Naive B cell (primary cell): ENCODE data around the gene CHST15. TPM values are rescaled to one million over a fixed set of nuclear protein-coding genes. Genes with fewer than 3 reads are reported as not detected.
A peak's percentile ranks its signal among the peaks of the same experiment; 100 is the strongest.
"Not testable (repeated sequence)": the region's sequence is repeated elsewhere in the genome, so short reads cannot be mapped to it uniquely, and the experiment has no call there.

Experiments
- ATAC-seq, 2 donors: fragments of 150-1000 bp; cut with Tn5 transposase; 2 replicates each; pipeline ENCODE4 v1.10.0; 2021; ENCODE audit warnings: low read depth in 2 of 2, mild to moderate bottlenecking in 2 of 2, moderate library complexity in 2 of 2
- DNase-seq: peaks from one replicate; pipeline ENCODE4 v3.0.0; 2022
- H3K27ac Mint-ChIP-seq, 6 donors: one replicate each; pipeline ENCODE4 v1.8.0; 2020 to 2022; ENCODE audit warnings: mild to moderate bottlenecking in 6 of 6, mixed read lengths in 6 of 6, moderate library complexity in 5 of 6, inconsistent platforms in 2 of 6
- H3K27me3 Mint-ChIP-seq, 3 donors: one replicate each; pipeline ENCODE4 v1.8.0; 2021 to 2022; ENCODE audit warnings: mixed read lengths in 3 of 3, mild to moderate bottlenecking in 1 of 3
- H3K36me3 Mint-ChIP-seq, 2 donors: one replicate each; pipeline ENCODE4 v1.8.0; 2020 to 2022; ENCODE audit warnings: mixed read lengths in 2 of 2, inconsistent platforms in 1 of 2, mild to moderate bottlenecking in 1 of 2
- H3K4me1 Mint-ChIP-seq, 3 donors: one replicate each; pipeline ENCODE4 v1.8.0; 2020 to 2022; ENCODE audit warnings: mixed read lengths in 3 of 3, inconsistent platforms in 1 of 3, mild to moderate bottlenecking in 1 of 3, moderate library complexity in 1 of 3
- H3K4me3 Mint-ChIP-seq, 8 donors: one replicate each; pipeline ENCODE4 v1.8.0; 2020 to 2022; ENCODE audit warnings: mild to moderate bottlenecking in 8 of 8, mixed read lengths in 8 of 8, moderate library complexity in 8 of 8, inconsistent platforms in 2 of 8
- H3K9me3 Mint-ChIP-seq, 7 donors: one replicate each; pipeline ENCODE4 v1.8.0; 2020 to 2022; ENCODE audit warnings: mixed read lengths in 7 of 7, mild to moderate bottlenecking in 5 of 7, inconsistent platforms in 2 of 7, moderate library complexity in 1 of 7
- polyA plus RNA-seq, 6 donors: library from polyadenylated mRNA; unstranded; fragments of 300-500 nt; fragmentation: Illumina TruSeq; gene quantifications; one replicate each; pipeline ENCODE4 v1.2.3, GENCODE V29; 2021; ENCODE audit warnings: low read depth in 6 of 6

Gene CHST15
- polyA plus RNA-seq, 6 donors from 2014 or later: 13.4 to 19.5 (median 17.0) TPM

DNA sequence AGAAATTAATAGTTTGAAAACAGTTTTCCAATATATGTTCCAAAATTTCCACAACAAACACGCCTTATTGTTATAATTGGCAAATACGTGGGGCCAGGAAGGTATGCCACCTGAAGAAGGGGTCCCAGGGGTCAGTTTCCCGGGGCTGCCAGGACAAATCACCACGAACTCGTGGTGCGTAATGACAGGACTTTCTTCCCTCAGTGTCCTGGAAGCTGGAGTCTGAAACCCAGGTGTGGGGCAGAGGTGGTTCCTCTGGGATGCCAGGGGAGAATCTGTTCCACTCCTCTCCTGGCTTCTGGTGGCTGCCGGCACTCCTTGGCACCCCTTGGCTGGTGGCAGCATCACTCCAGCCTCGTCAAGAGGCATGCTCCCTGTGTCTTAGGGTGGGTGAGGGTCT, 56.7 kb downstream of the CHST15 start:
- Mint-ChIP-seq H3K27ac (peak overlapping the region; percentile 98 to 100 (median 99)), H3K4me3 (peak overlapping the region in 2 of 8 donors; percentile 40 to 88), H3K27me3 (no peaks in the 10 kb centered on the region), H3K36me3 (peaks cover 0 to 6% of the 10 kb centered on the region in 2 donors), H3K4me1 (peaks cover 22 to 35% (median 23%) of the 10 kb centered on the region in 3 donors), H3K9me3 (peaks cover 0 to 2% (median 0%) of the 10 kb centered on the region in 7 donors)
- ATAC-seq (no peak), DNase-seq (no peak)

DNA sequence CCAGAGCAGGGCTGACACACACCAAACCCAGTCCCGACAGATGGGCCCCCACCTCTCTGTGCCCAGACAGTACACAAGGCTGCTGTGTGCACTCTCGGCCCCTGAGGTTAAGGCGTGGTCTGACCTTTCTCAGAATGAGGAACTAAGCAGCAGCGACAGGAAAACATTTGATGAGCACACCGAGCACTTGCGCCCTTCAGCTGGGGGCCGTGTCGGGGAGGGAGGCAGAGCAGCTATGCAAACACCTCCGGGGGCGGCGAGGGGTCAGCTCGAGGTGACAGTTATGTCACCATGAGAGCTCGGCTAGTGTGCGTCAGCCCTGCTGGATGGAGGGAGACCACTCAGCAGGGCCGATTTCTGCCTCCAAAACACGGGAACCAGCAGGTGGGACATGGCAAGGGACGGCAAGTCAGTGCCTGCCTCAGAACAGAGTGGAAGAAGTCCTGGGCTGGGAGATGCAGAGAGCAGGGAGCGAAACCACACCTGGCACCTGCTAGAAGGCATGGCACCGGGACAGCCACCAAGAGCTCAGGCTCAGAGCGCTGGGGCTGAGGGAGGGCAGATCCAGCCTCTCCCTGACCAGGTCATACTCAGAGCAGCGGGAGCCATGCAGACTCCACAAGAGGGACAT, 57.4 kb downstream of the CHST15 start:
- Mint-ChIP-seq H3K9me3 (peaks cover 0 to 2% (median 0%) of the 10 kb centered on the region in 7 donors), H3K36me3 (peaks cover 0 to 6% of the 10 kb centered on the region in 2 donors), H3K4me1 (peaks cover 22 to 35% (median 23%) of the 10 kb centered on the region in 3 donors), H3K27me3 (no peaks in the 10 kb centered on the region), H3K4me3 (peak overlapping the region; percentile 68 to 93 (median 88)), H3K27ac (peak overlapping the region; percentile 98 to 100 (median 99))
- ATAC-seq (peak; percentile 95 to 96), DNase-seq (peak; percentile 90)

DNA sequence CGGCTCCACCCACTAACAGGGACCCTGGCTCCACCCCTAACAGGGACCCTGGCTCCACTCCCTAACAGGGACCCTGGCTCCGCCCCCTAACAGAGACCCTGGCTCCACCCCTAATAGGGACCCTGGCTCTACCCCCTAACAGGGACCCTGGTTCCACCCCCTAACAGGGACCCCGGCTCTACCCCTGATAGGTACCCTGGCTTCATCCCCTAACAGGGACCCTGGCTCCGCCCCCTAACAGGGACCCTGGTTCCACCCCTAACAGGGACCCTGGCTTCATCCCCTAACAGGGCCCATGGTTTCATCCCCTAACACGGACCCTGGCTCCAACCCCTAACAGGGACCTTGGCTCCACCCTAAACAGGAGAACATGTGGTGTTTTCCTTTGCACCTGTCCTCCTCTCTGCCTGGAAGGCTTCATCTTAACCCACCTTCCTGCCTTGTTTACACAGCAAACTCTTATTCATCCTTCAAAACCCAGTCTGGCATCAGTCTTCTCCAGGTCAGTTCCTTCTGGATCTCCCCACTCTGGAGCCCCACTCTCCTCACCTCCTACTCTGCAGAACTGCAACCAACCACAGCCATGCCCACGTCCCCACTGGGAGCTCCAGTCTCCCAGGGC, 58.0 kb downstream of the CHST15 start:
- no peak for ATAC-seq
- Mint-ChIP-seq H3K4me1 (peaks cover 22 to 35% (median 26%) of the 10 kb centered on the region in 3 donors), H3K27ac (peak overlapping the region; percentile 98 to 100 (median 99)), H3K4me3 (peak overlapping the region; percentile 68 to 93 (median 88)), H3K36me3 (peaks cover 0 to 6% of the 10 kb centered on the region in 2 donors), H3K27me3 (no peaks in the 10 kb centered on the region), H3K9me3 (peaks cover 0 to 2% (median 0%) of the 10 kb centered on the region in 7 donors)
- no peak for DNase-seq

DNA sequence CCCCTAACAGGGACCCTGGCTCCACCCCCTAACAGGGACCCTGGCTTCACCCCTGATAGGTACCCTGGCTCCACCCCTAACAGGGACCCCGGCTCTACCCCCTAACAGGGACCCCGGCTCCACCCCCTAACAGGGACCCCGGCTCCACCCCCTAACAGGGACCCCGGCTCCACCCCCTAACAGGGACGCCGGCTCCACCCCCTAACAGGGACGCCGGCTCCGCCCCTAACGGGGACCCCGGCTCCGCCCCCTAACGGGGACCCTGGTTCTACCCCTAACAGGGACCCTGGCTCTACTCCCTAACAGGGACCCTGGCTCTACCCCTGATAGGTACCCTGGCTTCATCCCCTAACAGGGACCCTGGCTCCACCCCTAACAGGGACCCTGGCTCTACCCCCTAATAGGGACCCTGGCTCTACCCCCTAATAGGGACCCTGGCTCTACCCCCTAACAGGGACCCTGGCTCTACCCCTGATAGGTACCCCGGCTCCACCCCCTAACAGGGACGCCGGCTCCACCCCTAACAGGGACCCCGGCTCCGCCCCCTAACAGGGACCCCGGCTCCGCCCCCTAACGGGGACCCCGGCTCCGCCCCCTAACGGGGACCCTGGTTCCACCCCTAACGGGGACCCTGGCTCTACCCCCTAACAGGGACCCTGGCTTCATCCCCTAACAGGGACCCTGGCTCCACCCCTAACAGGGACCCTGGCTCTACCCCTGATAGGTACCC, 58.7 kb downstream of the CHST15 start:
- H3K9me3 Mint-ChIP-seq, H3K27me3 Mint-ChIP-seq, DNase-seq, ATAC-seq, H3K4me3 Mint-ChIP-seq, H3K36me3 Mint-ChIP-seq: not testable (repeated sequence)
- Mint-ChIP-seq H3K4me1 (peaks cover 22 to 35% (median 32%) of the 10 kb centered on the region in 3 donors), H3K27ac (peak overlapping the region in 3 of 6 donors; percentile 47 to 100 (median 99))

DNA sequence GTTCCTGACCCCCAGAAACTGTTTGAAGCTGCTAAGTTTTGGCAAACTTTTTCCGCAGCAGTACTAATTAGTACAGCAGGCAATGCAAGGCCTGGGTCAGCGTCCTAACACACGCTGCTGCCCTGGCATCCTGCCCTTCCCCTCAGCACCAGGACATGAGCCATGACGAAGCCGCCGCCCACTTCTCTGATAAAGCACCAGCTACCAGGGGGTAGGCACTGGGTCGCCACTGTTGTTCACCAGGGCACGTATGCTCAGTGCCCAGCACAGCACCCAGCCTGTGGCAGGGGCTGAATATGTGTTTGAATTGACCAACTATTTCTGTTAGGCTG, 59.5 kb downstream of the CHST15 start:
- Mint-ChIP-seq H3K9me3 (peaks cover 0 to 2% (median 0%) of the 10 kb centered on the region in 7 donors), H3K36me3 (peaks cover 0 to 6% of the 10 kb centered on the region in 2 donors), H3K27ac (peak overlapping the region in 4 of 6 donors; percentile 63 to 80 (median 69)), H3K27me3 (no peaks in the 10 kb centered on the region), H3K4me1 (peaks cover 18 to 35% (median 32%) of the 10 kb centered on the region in 3 donors), H3K4me3 (no peak overlapping the region)
- DNase-seq: no peak
- ATAC-seq: no peak

DNA sequence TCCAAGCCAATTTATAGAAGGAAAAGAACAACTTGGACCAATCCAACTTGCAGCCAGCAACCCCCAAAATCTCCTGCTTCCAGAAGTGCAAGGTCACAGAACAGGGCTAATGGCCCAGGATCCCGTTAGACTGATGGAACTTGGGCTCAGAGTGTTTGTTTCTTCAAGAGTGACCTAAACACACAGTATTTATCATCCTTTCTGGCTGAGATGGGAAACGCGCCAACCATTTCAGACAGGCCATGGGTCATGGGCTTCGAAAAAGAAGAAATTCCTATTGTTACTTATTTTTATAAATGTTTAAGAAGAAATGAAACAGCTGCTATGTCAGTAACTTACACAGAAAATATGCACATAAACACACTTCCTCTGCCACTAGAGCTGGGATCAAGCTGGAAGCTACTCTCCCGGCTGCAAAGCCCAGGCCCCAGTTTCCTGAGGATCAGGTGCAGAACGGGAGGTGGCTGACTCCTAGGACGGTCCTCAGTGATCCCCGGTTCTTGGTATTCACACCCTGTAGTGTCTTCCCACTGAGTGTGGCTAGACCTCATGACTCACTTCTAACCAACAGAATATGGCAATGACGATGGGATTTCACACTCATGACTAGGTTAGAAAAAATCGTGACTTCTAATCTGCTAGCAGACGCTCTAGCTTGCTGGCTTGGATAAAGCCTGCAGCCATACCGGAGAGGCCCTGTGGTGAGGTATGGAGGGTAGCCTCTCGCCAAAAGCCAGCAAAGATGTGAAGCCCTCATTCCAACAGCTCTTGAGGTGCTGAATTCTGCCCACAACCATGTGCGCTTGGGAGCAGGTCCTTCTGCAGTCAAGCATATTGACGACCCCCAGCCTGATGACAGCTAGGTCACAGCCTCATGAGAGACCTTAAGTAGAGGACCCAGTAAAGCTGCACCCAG, 60.2 kb downstream of the CHST15 start:
- H3K27ac Mint-ChIP-seq: peak overlapping the region in 1 of 6 donors; percentile 7

DNA sequence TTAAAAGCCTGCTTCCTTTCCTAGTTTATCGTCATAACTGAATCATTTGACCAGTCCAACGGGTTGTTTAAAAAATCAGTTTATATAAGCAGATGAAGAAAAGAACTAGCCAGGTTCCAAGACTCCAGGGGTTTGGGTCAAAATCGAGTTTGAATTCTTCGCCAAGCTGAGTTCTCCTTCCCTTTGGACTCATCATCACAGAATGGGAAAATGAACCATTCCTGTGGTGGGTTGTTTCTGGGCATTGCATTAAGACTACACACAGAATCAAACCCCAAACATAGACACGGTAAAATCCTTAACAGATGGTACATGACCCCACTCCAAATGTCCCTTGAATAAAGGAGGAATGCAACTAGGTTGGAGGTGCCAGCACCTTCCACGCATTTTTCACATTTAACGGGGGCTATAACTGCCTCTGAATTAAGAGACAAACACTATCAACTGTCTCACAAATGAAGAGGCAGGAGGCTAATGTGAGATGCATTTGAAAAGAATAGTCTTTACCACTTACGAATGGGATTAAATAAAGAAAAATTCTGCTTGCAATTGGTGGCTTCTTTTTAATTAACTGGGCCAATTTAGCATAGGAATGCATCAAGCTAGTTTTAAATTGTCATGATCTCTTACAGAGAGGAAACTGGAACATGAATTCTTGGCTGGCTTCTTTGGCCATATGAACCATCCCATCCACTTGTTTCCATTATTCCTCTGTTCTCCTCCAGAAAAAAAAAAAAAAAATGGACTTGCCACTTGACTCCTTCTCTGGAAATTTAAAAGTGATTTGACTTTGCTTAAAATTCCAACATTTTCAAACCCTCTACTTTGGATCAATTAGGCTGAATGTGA, 61.1 kb downstream of the CHST15 start:
- Mint-ChIP-seq H3K36me3 (peaks cover 0 to 6% of the 10 kb centered on the region in 2 donors), H3K4me3 (no peak overlapping the region)
- ATAC-seq: no peak

More for the DNA sequence above, 60.2 kb downstream of the CHST15 start:
- H3K27me3 Mint-ChIP-seq: no peaks in the 10 kb centered on the region
- peaks cover 0 to 6% of the 10 kb centered on the region in 2 donors for H3K36me3 Mint-ChIP-seq
- H3K4me3 Mint-ChIP-seq: no peak overlapping the region
- ATAC-seq (no peak), DNase-seq (no peak)
- H3K9me3 Mint-ChIP-seq: peaks cover 0 to 2% (median 0%) of the 10 kb centered on the region in 7 donors
- peaks cover 18 to 35% (median 32%) of the 10 kb centered on the region in 3 donors for H3K4me1 Mint-ChIP-seq

DNA sequence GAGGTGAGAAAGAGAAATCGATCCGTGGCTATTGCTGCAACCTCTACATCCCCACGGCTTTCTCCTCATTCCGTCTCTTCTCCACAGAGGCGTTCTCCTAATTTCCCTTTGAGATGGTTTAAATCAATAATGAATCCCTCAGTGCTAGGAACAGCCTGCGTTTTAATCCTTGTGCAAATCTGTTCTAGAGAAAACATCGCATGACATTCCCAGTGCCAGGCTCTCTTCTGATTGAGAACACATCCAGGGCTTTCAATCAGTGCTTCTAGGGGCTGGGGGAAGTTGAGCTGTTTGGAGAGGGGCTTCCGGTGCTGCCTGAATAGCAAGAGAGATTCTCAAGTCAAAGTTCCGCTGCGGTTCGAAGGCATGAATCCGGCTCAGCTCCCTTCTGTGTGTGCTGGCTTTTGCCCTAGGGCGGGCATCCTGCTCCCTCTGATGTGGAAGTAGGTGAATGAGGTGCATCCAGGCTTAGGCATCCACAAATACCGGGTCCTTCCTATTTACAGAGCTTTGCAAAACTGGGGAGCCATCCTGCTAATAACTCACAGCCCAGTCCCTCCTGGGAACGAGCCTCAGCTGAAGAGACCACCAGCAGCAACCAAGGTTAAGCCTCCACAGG, 62.8 kb downstream of the CHST15 start:
- H3K27me3 Mint-ChIP-seq: no peaks in the 10 kb centered on the region
- H3K36me3 Mint-ChIP-seq: peaks cover 0 to 6% of the 10 kb centered on the region in 2 donors
- DNase-seq (no peak), ATAC-seq (no peak)
- H3K4me1 Mint-ChIP-seq: peaks cover 11 to 27% (median 20%) of the 10 kb centered on the region in 3 donors
- no peak overlapping the region for H3K4me3 Mint-ChIP-seq
- peak overlapping the region in 2 of 6 donors; percentile 36 to 48 for H3K27ac Mint-ChIP-seq
- no peaks in the 10 kb centered on the region for H3K9me3 Mint-ChIP-seq

More for the DNA sequence above, 61.1 kb downstream of the CHST15 start:
- H3K27me3 Mint-ChIP-seq: no peaks in the 10 kb centered on the region
- peaks cover 0 to 2% (median 0%) of the 10 kb centered on the region in 7 donors for H3K9me3 Mint-ChIP-seq
- no peak for DNase-seq
- H3K4me1 Mint-ChIP-seq: peaks cover 18 to 32% (median 32%) of the 10 kb centered on the region in 3 donors
- peak overlapping the region in 1 of 6 donors; percentile 49 for H3K27ac Mint-ChIP-seq

DNA sequence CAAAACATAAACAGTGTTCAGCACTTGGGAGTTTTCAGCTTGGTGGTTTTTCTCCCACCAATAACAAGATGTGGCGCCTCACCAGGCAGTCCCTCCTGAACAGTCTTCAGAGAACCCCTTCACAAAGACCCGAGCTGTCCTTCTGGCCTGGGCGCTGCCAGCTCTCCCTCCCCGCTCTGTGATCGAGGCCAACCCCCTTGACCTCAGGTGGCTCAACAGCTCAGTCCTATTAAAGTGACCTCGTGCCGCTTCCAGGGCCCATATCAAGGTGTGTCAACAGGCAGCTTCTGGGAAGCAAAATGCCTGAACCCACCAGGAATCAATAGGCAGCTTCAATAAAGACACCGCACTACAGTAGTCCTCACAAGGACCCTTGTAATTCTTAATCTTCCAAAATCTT, 63.3 kb downstream of the CHST15 start:
- H3K27ac Mint-ChIP-seq: peak overlapping the region in 3 of 6 donors; percentile 48 to 88 (median 80)
- H3K36me3 Mint-ChIP-seq: peaks cover 0 to 6% of the 10 kb centered on the region in 2 donors
- peaks cover 11 to 27% (median 18%) of the 10 kb centered on the region in 3 donors for H3K4me1 Mint-ChIP-seq
- no peak for DNase-seq
- no peak for ATAC-seq
- H3K27me3 Mint-ChIP-seq: no peaks in the 10 kb centered on the region
- no peaks in the 10 kb centered on the region for H3K9me3 Mint-ChIP-seq
- H3K4me3 Mint-ChIP-seq: peak overlapping the region in 1 of 8 donors; percentile 34

DNA sequence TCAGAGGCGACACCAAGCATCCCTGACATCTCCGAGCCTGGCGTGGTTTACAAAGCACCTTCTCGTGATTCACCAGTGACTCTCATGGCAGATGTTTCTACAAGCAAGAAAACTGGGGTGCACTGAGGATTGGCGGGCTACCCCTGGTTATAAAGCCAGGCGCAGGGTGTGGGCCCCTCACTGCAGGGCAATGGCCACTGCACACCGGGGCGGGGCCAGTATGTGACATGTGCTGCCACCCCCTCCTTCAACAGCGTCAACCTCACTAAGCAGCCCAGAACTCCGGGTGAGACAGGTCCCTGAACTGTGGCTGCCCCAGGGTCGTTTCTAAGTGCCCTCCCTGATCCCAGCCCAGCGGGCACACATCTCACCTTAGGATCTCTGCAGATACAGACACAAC, 63.8 kb downstream of the CHST15 start:
- Mint-ChIP-seq H3K4me1 (peaks cover 11 to 27% (median 17%) of the 10 kb centered on the region in 3 donors), H3K36me3 (peaks cover 0 to 6% of the 10 kb centered on the region in 2 donors), H3K9me3 (no peaks in the 10 kb centered on the region), H3K27ac (no peak overlapping the region), H3K27me3 (no peaks in the 10 kb centered on the region), H3K4me3 (no peak overlapping the region)
- no peak for ATAC-seq
- DNase-seq: no peak

DNA sequence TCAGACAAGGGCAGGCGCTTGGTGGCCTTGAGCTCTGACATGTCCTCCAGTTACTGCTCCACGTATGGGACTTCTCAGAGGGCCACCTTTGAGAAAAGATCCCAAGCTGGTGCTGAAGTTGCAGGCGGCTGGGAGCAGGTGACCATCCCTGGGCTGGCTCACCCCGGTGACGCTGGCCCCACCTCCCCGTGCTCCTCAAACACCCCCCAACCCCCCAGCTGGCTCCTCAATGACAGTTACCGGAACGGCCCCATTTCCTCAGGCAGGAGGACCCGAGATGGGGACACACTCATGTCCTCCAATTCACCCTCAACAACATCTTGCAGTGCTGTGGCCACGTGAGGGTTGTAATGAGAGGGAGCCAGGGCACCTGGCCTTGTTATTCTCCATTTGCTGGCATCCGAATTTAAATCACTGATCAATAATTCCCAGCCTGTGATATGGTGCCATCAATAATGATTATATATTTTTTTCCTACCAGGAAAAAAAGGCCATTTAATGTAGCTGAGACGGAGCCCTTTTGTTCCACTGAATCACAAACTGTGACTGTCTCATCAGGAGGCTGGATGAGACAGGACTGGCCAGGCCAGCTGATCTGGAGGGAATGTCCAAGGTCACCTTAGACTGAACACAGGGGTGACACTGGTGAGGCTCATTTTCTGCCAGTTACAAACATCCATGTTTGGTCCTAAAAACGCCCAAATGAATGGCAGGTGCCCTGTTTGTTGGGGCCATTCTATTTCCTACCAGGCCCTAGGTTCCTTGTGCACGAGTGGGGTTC, 64.5 kb downstream of the CHST15 start:
- peak overlapping the region in 2 of 6 donors; percentile 37 to 88 for H3K27ac Mint-ChIP-seq
- ATAC-seq (no peak), DNase-seq (no peak)
- H3K4me3 Mint-ChIP-seq: no peak overlapping the region
- H3K27me3 Mint-ChIP-seq: no peaks in the 10 kb centered on the region
- H3K36me3 Mint-ChIP-seq: peaks cover 0 to 6% of the 10 kb centered on the region in 2 donors
- no peaks in the 10 kb centered on the region for H3K9me3 Mint-ChIP-seq
- peaks cover 7 to 23% (median 17%) of the 10 kb centered on the region in 3 donors for H3K4me1 Mint-ChIP-seq
